ENCODE data around the gene EDRF1.
"Not testable (repeated sequence)": the region's sequence is repeated elsewhere in the genome, so short reads cannot be mapped to it uniquely, and the experiment has no call there.

Gene EDRF1

GRCh38 chr10:125719173-125720001 is at the start of gene EDRF1:
TSS of gene EDRF1 (plus strand) at chr10:125719709. CDS start at chr10:125719808, 99 bp downstream.
- DNase-seq (ENCODE audit: low read depth) = peak; percentile 94
- H3K4me3 ChIP-seq (ENCODE audit: low read depth, low read length) = peak within 1 kb of the TSS; percentile 99

GRCh38 chr10:125672884-125673283 is 46.6 kb upstream of the EDRF1 start:
- no peak overlapping the region for H3K4me3 ChIP-seq (ENCODE audit: low read depth, low read length)
- DNase-seq (ENCODE audit: low read depth) = no peak

- no peak for DNase-seq (ENCODE audit: low read depth)
- H3K4me3 ChIP-seq (ENCODE audit: low read depth, low read length) = no peak overlapping the region
These were observed 40.1 kb upstream of the EDRF1 start for GRCh38 chr10:125679436-125679835.

GRCh38 chr10:125683063-125683462 is 36.4 kb upstream of the EDRF1 start, which contains the start of gene TEX36:
TSS of gene TEX36 (minus strand) at chr10:125683163. CDS start at chr10:125682989, 174 bp downstream.
- no peak within 1 kb of the TSS for H3K4me3 ChIP-seq (ENCODE audit: low read depth, low read length)
- no peak for DNase-seq (ENCODE audit: low read depth)

GRCh38 chr10:125683821-125684220 is 35.7 kb upstream of the EDRF1 start:
- H3K4me3 ChIP-seq (ENCODE audit: low read depth, low read length) = no peak overlapping the region
- DNase-seq (ENCODE audit: low read depth) = no peak

GRCh38 chr10:125684581-125684980 is 34.9 kb upstream of the EDRF1 start:
- H3K4me3 ChIP-seq (ENCODE audit: low read depth, low read length) = no peak overlapping the region
- no peak for DNase-seq (ENCODE audit: low read depth)

GRCh38 chr10:125687507-125688185 is 31.9 kb upstream of the EDRF1 start:
- H3K4me3 ChIP-seq (ENCODE audit: low read depth, low read length) = no peak overlapping the region
- no peak for DNase-seq (ENCODE audit: low read depth)

- H3K4me3 ChIP-seq (ENCODE audit: low read depth, low read length) = no peak overlapping the region
- DNase-seq (ENCODE audit: low read depth) = no peak
These were observed 29.4 kb upstream of the EDRF1 start for GRCh38 chr10:125689955-125690569.

- no peak overlapping the region for H3K4me3 ChIP-seq (ENCODE audit: low read depth, low read length)
- no peak for DNase-seq (ENCODE audit: low read depth)
These were observed 28.1 kb upstream of the EDRF1 start for GRCh38 chr10:125691160-125691981.

GRCh38 chr10:125692196-125692595 is 27.3 kb upstream of the EDRF1 start:
- no peak overlapping the region for H3K4me3 ChIP-seq (ENCODE audit: low read depth, low read length)
- DNase-seq (ENCODE audit: low read depth) = no peak

GRCh38 chr10:125692601-125693523 is 26.6 kb upstream of the EDRF1 start:
- no peak for DNase-seq (ENCODE audit: low read depth)
- no peak overlapping the region for H3K4me3 ChIP-seq (ENCODE audit: low read depth, low read length)

- H3K4me3 ChIP-seq (ENCODE audit: low read depth, low read length) = no peak overlapping the region
- no peak for DNase-seq (ENCODE audit: low read depth)
These were observed 26.0 kb upstream of the EDRF1 start for GRCh38 chr10:125693524-125693847.

- DNase-seq (ENCODE audit: low read depth) = peak; percentile 9
These were observed 24.6 kb upstream of the EDRF1 start for GRCh38 chr10:125694883-125695282.

GRCh38 chr10:125696884-125697283 is 22.6 kb upstream of the EDRF1 start:
- not testable (repeated sequence) for DNase-seq (ENCODE audit: low read depth); H3K4me3 ChIP-seq (ENCODE audit: low read depth, low read length)

More at GRCh38 chr10:125694883-125695282, 24.6 kb upstream of the EDRF1 start:
- no peak overlapping the region for H3K4me3 ChIP-seq (ENCODE audit: low read depth, low read length)

- H3K4me3 ChIP-seq (ENCODE audit: low read depth, low read length) = no peak overlapping the region
These were observed 21.0 kb upstream of the EDRF1 start for GRCh38 chr10:125698481-125698998.

GRCh38 chr10:125699562-125700143 is 19.9 kb upstream of the EDRF1 start:
- H3K4me3 ChIP-seq (ENCODE audit: low read depth, low read length) = no peak overlapping the region
- DNase-seq (ENCODE audit: low read depth) = no peak

More at GRCh38 chr10:125698481-125698998, 21.0 kb upstream of the EDRF1 start:
- DNase-seq (ENCODE audit: low read depth) = no peak

- DNase-seq (ENCODE audit: low read depth) = peak; percentile 5
- H3K4me3 ChIP-seq (ENCODE audit: low read depth, low read length) = no peak overlapping the region
These were observed 19.1 kb upstream of the EDRF1 start for GRCh38 chr10:125700355-125700911.

Data from skeletal muscle cell (primary cell).